AG09319 (cell line): ENCODE data around the gene FRMD6.
"Not testable (repeated sequence)": the region's sequence is repeated elsewhere in the genome, so short reads cannot be mapped to it uniquely, and the experiment has no call there.

Experiments
- DNase-seq: peaks from one replicate; pipeline ENCODE4 v3.0.0-alpha.2; 2010; ENCODE audit warnings: low read depth; ENCODE audit errors: extremely low read depth
- TF ChIP-seq, protein P1 (sequence below): IDR thresholded peaks from 2 replicates; pipeline ENCODE4 v1.5.1; 2011; ENCODE audit warnings: low read depth, mild to moderate bottlenecking, inconsistent platforms, low read length, moderate library complexity

The FRMD6 gene

DNA sequence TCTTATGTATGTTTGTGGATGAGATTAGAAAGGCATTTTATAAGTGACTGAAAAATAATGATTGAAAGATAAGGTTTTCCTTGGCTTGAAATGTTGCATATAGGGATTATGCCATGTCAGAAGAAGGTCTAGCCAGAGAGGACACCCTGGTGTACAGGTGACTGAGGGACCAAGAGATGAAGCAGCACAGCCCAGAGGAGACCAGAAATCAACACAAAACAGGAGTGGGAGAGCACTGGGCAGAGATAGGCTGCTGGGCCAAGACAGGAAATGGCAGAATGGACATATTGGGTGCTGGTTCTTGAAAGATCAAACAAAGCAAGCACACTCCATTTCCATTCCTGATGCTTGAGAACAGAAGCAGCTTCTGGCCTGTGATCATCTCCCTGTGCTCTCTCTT is 24.4 kb upstream of the FRMD6 start:
- DNase-seq: no peak
- TF ChIP-seq, protein P1, sequence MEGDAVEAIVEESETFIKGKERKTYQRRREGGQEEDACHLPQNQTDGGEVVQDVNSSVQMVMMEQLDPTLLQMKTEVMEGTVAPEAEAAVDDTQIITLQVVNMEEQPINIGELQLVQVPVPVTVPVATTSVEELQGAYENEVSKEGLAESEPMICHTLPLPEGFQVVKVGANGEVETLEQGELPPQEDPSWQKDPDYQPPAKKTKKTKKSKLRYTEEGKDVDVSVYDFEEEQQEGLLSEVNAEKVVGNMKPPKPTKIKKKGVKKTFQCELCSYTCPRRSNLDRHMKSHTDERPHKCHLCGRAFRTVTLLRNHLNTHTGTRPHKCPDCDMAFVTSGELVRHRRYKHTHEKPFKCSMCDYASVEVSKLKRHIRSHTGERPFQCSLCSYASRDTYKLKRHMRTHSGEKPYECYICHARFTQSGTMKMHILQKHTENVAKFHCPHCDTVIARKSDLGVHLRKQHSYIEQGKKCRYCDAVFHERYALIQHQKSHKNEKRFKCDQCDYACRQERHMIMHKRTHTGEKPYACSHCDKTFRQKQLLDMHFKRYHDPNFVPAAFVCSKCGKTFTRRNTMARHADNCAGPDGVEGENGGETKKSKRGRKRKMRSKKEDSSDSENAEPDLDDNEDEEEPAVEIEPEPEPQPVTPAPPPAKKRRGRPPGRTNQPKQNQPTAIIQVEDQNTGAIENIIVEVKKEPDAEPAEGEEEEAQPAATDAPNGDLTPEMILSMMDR: no peak

DNA sequence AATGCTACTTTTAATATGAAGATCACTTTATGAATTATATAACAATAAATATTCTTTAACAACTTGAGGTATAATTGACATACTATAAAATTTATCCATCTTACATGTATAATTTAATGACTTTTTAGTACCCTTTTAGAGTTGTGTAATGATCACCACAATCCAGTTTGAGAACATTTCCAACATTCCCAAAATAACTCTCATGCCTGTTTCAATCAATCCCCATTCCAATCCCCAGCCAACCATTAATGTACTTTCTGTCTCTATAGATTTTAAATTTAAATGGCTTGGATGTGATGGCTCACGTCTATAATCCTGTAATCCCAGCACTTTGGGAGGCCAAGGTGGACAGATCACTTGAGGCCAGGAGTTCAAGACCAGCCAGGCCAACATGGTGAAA is 23.5 kb upstream of the FRMD6 start:
- TF ChIP-seq, protein P1: no peak
- DNase-seq: no peak

DNA sequence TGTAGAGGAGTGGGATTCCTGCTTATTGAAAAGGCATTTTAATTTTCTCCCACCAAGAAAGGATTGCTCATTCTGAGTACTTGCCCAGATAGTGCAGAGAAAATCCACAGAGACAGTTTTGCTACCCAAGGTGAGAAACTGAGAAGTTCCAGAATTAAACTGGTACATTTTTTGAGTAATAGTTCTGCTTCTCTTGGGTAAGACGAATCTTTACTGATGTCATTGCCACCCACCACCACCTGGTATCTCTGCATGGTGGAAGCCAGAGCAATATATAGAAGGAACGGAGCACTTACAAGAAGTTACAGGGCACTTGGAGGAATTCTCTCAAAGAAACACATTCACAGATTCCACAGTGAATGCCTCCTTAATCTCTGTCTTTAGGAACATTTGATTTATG is 20.7 kb upstream of the FRMD6 start:
- no peak for DNase-seq
- TF ChIP-seq, protein P1: no peak

DNA sequence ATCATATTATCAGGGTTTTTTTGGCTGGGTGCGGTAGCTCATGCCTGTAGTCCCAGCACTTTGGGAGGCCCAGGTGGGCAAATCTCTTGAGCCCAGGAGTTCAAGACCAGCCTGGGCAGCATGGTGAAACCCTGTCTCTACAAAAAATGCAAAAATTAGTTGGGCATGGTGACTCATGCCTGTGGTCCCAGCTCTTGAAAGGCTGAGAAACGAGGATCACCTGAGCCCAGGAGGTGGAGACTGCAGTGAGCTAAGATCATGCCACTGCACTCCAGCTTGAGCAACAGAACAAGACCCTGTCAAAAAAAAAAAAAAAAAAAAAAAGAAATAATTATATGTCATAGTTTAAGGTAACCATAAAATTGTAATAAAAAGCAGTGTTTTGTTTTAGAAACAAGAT is 18.4 kb upstream of the FRMD6 start:
- DNase-seq: not testable (repeated sequence)

DNA sequence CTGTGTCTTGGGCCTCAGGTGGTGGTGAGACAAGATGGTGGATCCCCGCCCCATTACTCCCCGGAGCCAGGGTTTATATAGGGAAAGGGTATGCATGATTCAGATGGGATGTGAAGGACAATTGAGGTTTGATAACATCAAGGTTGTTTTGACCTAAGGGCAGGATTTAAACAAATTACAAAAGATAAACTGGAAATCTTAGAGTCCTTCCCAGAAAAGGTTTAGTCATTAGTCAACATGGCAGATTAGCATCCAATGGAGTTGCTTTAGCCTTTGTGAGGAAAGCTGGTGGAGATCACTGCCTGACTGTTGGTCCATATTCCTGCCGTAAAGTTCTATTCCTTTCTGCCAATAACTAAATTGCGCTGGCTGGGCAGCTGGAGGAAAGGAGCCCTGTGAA is 15.6 kb upstream of the FRMD6 start:
- TF ChIP-seq, protein P1: no peak
- no peak for DNase-seq

DNA sequence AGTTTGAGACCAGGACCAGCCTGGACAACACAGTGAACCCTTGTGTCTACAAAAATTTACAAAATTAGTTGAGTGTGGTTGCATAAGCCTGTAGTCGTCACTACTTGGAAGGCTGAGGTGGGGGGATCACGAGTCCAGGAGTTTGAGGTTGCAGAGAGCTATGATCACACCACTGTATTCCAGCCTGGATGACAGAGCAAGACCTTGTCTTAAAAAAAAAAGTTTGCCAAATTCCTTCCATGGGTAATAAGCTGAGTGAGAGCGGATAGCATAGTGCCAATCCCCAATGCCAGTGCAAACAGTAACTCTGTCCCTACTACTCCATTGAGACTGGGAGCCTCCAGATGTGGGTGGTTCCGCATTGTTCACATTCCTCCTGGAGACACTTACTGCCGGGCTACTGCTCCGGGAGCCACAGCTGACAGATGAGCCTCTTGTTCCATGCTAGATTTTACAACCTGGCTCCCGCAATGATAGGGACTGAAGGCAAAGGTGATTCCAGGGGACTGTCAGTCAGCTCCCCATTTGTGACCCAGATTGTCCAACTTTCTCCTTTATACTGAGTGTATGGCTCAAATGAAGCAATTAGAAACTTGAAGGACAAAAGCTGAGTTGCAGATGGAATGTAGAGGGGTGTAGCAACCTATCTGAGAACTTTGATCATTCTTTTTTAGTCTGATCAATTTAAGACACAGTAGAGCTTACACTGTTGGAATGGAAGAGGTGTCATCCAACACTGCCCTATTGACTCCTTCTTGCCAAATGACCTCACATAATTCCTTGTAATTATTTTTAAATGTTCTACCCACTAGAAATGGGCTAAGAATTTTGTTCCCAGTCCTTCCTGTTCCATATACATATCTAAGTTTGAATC is 13.4 kb upstream of the FRMD6 start:
- TF ChIP-seq, protein P1: no peak
- DNase-seq: no peak

DNA sequence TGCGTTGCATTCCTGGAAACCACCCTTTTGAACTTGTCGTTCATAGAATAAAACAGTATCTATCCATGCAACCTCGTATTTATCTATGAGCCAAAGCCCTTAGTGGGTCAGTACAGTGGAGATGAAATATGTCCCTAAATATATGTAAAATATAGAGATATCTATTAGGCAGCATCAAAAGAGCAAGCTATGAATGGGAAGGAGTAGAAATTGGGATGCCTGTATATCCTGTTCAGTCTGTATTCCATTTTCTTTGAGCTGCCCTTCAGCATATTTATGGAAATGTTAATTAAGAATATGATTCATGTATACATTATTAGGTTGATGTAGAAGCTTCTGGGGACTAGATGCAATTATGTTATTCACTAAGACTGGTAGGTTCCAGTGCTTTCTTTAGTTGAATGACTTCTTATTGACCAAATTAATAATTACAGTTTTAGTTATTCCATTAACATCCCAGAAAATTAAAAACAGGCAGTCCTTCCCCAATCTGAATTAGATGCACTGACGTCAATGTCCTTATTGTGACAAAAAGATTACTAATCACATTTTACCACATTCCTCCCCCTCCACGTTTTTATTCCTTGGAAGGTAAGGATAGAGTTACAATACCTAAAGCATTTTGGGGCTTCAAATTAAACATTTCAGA is 11.9 kb upstream of the FRMD6 start:
- TF ChIP-seq, protein P1: no peak
- DNase-seq: no peak
